Anterior cingulate cortex (tissue), 58 donors: ENCODE measurements around the gene KCNC1.
A peak's percentile ranks its signal among the peaks of the same experiment; 100 is the strongest.

Experiments used
- DNase-seq, 58 donors: peaks; one replicate each; lab custom pipeline; 2025; lab: John Stamatoyannopoulos, UW

The KCNC1 gene

DNA sequence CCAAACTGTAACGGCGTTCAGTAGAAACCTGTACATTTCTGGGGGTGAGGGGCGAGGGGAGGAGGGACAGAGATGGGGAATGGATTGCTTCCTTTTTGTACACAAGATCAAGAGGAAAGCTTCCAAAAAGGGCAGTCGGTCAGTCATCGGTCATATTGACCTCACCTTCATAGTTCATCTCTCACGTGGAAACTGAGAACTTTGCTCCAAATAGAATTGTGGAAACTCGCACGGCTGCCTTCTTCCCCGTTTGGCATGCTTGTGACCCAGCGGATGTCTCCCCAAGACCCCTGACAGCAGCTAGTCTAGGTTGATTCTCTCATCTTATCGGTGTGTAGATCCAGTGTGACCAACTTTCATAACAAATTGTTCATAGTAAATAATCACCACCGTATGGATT is 47.6 kb downstream of the KCNC1 start:
- no peak for DNase-seq

DNA sequence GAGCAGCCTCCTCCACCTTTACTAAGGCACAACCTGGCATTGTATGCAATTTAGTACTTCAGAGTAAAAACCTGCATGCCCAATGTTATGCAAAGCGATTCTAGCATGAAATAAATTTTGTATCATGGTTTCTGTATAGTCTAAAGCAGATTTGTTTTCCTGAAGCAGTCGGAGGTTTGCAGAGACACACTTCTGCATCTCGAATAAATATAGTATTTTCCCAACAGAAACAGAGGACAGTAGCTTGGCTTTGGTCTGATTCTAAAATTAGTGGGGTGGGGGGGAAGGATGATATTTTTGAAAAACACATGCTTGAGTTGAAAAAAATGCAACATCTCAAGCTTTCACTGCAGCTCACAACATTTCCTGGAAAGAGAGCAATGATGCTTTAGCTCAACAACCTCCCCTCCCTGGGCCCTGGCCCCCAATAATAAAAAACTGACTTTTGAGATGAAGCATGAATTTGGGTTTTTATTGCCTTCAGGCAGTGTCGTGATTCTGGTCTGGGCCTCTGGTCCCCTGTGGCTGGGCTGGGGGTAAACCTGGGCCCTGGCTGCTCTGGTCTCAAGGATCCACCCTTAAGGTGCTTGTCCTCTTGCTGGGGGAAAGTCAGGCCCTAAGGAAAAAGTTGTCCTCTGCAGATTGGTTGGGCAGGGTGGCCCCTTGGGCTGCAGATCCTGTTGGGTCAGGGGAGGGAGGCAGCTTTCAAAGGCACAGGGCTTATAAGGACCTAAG is 48.2 kb downstream of the KCNC1 start:
- no peak for DNase-seq

GRCh38 chr11:17783878-17784277 is 49.3 kb downstream of the KCNC1 start:
- DNase-seq: no peak

DNA sequence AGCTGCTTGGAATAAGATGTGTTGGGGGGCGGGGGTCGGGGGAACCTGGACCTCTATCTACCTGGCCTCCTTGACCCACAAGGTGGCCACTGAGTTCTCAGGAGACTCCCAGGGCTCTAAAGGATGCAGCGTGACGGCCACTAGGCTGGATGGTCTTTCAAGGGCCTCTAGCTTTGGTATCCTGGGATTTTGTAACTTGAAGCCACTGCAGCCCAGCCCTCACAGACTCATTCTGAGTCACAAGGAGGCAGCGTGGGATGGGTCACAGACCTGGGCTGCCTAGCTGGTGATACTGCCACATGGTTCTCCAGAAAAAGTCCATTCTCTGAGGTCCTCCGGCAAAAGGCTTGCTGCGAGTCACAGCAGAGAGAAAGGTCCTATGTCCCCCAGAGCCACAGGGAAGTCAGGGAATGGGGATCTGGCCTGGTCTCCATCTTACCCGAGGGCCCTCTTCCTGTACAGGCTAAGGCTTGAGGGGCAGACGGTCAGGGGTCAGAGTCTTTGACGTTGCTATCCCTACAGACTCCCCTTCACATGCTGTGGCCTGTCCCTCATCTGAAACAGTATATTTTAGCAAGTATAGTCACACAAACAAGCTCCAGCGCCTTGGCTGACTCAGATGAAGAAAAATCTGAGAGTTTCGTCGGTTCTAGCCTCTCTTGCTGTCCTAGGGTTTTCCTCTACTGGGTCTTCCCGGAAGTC is 52.4 kb downstream of the KCNC1 start:
- DNase-seq: no peak

DNA sequence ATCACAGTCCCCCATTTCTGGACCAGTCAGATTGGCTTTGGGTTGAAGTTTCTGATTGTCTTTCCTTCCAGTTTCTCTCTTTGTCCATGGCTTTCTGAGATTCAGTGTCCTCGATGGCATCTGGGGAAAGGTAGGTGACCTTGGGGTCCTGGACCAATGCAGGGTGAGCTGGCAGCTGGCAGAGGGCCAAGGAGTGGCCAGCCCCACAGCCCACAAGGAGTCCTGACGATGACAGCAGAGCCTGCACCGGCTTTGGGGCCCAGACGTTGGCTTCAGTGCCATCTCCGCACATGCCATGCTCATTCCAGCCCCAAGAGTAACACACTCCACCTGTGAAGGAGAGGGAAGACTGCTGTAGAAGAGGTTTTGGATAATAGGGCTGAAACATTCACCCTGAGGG is 53.5 kb downstream of the KCNC1 start:
- no peak for DNase-seq

DNA sequence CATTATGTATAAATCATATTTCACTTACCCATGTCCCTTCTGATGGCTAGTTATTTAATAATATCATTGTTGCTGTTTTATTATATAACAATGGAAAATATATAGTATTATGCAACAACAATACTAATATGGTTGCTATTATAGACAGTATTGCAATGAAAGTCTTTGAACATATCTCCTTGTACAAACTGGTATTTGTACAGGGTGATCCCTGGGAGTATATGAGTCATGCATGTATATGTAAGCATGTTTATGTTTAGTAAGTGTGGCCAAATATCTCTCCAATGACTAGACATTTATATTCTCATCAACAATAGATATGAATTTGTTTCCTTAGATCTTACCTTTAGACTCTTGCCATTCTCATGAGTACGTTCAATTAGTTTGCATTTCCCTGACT is 55.9 kb downstream of the KCNC1 start:
- DNase-seq: no peak

DNA sequence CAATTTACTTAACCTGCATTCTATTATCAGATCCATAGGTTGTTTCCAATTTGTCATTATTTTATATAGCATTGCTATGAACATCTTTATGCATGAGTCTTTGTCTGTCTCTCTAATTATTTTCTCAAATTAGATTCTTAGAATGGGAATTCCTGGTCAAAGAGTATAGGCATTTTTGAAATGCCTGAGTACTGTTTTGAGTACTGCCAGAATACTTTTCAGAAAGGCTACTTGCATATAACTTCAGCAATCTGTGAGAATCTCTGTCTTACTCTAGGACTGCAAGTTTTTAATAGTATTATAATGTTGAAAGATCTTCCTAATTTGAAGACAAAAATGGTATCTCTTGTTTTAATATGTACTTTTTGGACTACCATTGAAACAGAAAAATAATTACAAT is 56.6 kb downstream of the KCNC1 start:
- no peak for DNase-seq

DNA sequence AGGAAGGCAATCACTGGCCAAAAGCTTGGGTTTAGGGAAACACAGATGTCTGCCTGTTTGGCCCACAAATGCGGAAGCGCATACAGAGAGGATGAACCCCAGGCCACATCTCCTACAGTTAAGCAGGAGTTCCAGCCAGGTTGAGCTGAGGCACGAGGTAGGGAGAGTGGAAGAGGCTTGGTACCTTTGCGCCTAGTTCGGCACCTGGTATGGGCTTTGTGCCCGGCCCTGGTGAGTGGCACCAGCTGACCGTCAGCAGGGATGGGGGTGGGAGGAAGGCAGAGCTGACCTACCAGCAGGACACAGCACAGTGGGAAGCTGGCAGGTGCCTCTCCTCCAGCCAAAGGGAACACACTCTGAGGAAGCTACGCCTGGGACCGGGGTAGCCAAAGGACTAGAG is 57.6 kb downstream of the KCNC1 start:
- DNase-seq: peak in 1 of 58 donors; percentile 20

- DNase-seq: no peak
Observed at GRCh38 chr11:17793642-17794170, 59.1 kb downstream of the KCNC1 start.

- DNase-seq: no peak
Observed at GRCh38 chr11:17794981-17795380, 60.4 kb downstream of the KCNC1 start.

GRCh38 chr11:17796154-17796553 is 61.6 kb downstream of the KCNC1 start:
- no peak for DNase-seq

DNA sequence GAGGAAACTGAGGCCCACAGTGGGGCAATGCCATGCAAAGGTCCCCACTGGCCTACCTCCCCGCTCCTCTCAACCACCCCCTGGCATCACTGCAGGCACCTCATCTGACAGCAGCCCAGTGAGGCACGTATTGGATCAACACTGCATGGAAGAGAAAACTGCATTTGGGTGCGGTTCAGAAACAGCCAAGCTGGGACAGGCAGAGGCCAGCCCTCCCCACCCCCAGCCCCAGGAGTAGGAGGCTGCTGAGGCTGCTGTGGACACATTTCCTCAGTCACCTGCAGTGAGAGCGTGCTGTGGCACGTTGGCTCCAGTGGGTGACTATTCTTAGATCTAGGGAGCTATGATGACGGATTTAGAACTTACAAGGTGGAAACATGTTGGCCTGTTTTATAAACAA is 63.7 kb downstream of the KCNC1 start:
- DNase-seq: peak in 16 of 58 donors; percentile 5 to 64 (median 26)

DNA sequence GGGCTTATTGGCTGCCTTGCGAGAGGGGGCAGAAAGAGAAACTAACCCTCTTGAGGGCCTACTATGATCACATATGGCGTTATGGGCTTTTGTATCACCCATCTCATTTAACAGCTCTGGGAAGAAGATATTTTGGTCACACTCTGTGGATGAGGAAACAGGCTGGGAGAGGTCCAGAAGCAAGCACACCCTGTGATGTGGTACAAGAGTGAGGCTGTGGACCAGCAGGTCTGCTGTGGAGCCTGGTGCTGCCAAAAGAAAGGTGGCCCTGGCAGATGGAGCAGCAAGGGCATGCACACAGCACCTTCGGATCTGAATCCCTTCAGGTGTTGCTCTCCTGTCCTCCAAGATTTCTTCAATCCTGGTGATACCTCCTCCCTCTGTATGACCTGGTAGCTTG is 64.1 kb downstream of the KCNC1 start:
- no peak for DNase-seq

DNA sequence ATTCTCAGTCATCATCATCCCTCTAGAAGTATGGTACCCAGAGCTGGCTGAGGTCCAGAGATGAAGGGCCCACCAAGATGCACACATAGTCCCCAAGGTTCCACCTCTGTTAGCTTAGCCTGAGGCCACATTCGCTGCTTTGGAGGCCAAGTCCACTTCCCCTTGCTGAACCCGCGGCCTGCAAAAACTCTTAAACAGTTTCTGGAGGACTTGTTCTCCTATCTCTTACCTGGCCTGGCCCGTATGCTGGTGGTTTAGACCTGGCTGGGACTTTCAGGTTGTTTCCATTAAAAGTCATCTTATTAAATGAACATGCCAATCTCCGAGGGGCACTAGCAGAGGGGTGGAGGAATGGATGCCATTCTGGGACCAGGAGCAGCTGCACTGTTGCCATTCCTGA is 64.6 kb downstream of the KCNC1 start:
- DNase-seq: no peak

DNA sequence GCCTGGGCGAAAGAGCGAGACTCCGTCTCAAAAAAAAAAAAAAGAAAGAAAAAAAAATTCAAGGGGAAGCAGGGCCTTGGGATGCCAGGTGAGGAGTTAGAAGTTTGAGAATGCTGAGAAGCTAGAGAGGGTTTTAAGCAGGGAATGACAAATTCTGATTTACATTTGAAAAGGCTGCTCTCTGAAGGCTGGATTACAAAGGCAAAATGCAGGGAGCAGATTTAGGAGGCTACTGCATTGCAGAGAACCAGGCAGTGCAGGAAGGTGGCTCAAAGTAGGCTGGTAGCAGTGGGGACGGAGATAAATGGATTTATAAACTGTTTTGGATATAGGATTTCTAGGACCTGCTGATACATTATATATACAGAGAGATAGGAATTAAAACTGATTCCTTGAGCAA is 66.6 kb downstream of the KCNC1 start:
- DNase-seq: no peak

GRCh38 chr11:17802491-17802890 is 67.9 kb downstream of the KCNC1 start:
- DNase-seq: no peak

DNA sequence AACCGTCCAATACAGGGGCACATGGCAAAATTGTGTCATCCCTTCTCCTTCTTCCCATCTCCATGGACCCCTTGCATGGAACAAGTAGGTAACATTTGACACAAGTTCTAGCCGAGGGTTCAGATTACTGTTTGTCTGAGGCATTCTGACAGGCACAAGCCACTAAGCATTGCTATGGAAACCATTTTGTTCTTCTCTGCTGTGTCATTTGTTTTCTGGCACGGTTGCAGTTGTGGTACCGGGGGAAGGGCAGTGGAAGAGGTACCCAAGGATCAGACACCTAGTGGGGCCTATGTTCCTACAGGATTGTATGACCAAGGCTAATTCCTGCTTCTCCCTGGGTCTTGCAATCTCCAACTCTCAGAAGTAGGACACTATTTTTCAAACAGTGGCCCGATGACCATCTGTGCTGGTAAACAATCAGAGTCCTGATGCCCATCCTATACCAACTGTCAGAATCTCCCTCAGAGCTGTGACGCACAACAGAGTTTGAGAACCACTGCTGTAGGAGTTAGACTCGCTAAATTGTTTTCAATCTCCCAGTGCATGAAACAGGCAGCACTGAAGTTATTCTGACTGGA is 69.3 kb downstream of the KCNC1 start:
- DNase-seq: peak in 10 of 58 donors; percentile 16 to 48 (median 34)

- no peak for DNase-seq
Observed at GRCh38 chr11:17805043-17805442, 70.5 kb downstream of the KCNC1 start.

- no peak for DNase-seq
Observed at GRCh38 chr11:17805873-17806272, 71.3 kb downstream of the KCNC1 start.

GRCh38 chr11:17807034-17807433 is 72.5 kb downstream of the KCNC1 start:
- peak in 5 of 58 donors; percentile 6 to 33 (median 18) for DNase-seq

DNA sequence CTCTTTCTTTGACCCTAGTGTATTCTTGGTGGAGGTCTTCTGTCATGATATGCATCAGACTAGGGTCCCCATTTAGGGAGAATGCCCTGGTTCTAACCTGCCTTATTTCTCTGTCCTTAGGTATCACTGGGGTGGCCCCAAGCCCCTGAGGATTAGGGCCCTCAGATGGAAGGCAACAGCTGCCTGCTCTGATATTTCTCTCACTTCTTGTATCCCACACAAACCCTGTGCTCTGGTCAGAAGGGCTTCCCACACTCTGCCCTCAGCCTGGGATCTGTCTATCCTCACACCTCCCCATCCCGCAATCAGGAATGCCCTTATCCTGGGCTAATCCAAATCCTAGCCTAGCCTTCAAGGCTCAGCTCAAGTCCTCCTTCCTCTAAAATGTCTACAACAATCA is 75.5 kb downstream of the KCNC1 start:
- DNase-seq: no peak

DNA sequence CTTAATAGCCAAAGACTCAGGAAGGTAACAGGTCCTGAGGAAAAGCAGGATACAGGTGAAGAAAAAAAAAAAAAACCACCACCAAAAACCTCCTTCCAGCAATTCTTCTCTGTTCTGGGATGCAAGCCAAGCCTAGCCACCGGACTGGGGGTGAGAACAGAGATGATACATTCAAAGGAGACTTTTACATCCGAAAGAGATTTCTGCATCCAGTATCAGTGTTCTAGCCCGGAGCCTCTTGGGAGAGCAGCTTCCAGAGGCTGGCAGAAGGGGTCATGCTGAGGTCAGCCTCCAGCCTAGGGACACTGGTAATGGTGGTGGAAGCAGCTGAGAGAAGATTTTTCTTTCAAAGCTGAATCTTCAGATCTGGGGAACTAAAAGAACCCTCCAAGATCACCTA is 76.2 kb downstream of the KCNC1 start:
- DNase-seq: peak in 6 of 58 donors; percentile 8 to 44 (median 20)
